SH-SY5Y (cell line): ENCODE measurements around the gene RBMS2.

Experiments used
- GATA2 ChIP-seq: IDR thresholded peaks from 2 replicates; pipeline ENCODE4 v1.6.1; 2011; ENCODE audit warnings: mild to moderate bottlenecking, low read depth, low read length
- GATA3 ChIP-seq: IDR thresholded peaks from 2 replicates; pipeline ENCODE4 v1.6.1; 2011; ENCODE audit warnings: low read depth, mild to moderate bottlenecking, low read length, moderate library complexity

DNA sequence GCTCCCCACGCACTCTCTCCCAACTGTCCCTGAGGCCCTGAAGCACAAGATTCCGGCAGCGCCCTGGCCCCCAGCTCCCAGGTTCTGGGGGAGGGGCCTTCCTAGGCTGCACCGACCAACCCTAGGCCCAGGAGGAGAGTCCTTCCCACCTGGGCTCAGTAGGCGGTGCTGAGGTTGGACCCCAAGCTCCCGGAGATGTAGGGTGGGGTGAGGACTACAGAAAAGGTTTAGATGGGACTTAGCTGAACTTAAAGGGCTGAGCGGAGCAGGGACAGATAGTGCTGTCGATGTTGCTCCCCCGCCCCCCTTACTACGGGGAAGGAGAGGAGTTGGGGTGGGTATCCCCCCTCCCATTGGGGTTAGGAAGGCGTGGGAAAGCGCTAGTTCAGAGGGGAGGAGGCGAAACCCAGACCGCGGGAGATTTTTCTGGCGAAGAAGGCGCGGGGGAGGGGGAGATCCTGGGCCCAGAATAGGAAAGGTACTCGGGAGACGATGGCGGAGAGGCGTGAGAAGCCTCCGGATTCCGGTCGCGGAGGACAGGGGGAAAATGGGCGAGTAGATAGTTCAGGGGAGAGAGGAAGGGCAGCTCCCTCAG lies 112.7 kb downstream of the RBMS2 start:
- TF ChIP-seq GATA2 (no peak), GATA3 (no peak)
